ENCODE results near the gene CHST13. TPM values are rescaled to one million over a fixed set of nuclear protein-coding genes. Genes with fewer than 3 reads are reported as not detected.

CHST13 gene
- total and polyA plus RNA-seq, 11 donors, result 0.07 to 2.3 (median 0.37) TPM; not detected in 1

DNA sequence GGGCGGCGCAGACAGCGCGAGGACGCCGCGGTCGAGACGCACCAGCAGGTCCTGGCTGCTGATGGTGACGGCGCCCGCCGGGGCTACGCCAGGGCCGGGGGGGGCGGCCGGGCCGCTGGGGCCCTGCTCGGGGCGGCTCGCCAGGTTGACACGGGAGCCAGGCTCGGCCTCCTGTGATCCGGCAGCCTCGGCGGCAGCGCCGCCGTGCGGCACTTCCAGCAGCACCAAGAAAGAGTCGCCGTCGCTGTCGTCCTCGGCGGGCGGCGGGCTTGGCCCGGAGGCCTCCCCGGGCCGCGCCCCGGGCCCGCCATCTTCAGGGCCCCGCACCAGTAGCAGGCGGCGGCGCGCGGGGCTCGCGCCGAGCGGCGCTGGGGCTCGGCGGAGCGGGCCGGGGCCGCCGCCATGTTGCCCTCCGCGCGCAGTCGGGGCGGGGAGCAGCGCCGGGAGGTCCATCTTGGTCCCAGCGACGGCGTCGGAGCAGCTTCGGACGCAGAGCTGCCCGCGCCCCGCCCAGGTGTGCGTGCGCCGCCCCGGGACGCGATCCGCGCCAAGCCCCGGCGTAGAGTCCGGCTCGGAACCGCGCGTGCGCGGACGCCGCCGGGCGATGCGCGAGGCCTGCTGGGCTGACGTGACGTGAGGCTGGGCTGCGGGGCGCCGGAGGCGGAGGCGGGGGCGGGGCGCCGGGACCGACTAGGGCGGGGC, 48.4 kb upstream of the CHST13 start, which contains the start of gene ZXDC:
Gene ZXDC, minus strand, starts transcription at position 479 of the 702 bp plus-strand sequence. Its CDS starts 26 bp downstream, at position 453.
- ATAC-seq, result peak; percentile 83 to 89 (median 87)
- H3K27ac ChIP-seq, result peak within 1 kb of the TSS; percentile 85 to 97 (median 92)
- WGBS, 4 donors, result 0 to 1% (median 0%) methylated on average over 17 to 112 of the region's 112 CpGs
- H3K4me1 ChIP-seq, result peaks cover 0 to 54% (median 42%) of the 10 kb centered on the region in 12 donors
- H3K4me3 ChIP-seq, result peak within 1 kb of the TSS; percentile 63 to 90 (median 80)
- peaks cover 0 to 17% (median 10%) of the 10 kb centered on the region in 9 donors for H3K36me3 ChIP-seq
- H3K27me3 ChIP-seq, result no peaks in the 10 kb centered on the region
- peak; percentile 95 to 98 (median 96) for DNase-seq
- H3K9me3 ChIP-seq, result no peaks in the 10 kb centered on the region
- TF ChIP-seq, protein P1, sequence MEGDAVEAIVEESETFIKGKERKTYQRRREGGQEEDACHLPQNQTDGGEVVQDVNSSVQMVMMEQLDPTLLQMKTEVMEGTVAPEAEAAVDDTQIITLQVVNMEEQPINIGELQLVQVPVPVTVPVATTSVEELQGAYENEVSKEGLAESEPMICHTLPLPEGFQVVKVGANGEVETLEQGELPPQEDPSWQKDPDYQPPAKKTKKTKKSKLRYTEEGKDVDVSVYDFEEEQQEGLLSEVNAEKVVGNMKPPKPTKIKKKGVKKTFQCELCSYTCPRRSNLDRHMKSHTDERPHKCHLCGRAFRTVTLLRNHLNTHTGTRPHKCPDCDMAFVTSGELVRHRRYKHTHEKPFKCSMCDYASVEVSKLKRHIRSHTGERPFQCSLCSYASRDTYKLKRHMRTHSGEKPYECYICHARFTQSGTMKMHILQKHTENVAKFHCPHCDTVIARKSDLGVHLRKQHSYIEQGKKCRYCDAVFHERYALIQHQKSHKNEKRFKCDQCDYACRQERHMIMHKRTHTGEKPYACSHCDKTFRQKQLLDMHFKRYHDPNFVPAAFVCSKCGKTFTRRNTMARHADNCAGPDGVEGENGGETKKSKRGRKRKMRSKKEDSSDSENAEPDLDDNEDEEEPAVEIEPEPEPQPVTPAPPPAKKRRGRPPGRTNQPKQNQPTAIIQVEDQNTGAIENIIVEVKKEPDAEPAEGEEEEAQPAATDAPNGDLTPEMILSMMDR (IDR thresholded peaks at IDR 0.05), result peak in 9 of 12 donors; percentile 18 to 70 (median 51)
- peak in 1 of 2 donors; percentile 50 for TF ChIP-seq POLR2A (IDR thresholded peaks at IDR 0.05)
- intact Hi-C loops (cut with DNase I), result loop anchor here in 2 of 10 donors (10.0 kb wide), 2 partner anchors 121 to 221 kb away; partner anchors contain the start of gene KLF15 (in 1 of the 2)

DNA sequence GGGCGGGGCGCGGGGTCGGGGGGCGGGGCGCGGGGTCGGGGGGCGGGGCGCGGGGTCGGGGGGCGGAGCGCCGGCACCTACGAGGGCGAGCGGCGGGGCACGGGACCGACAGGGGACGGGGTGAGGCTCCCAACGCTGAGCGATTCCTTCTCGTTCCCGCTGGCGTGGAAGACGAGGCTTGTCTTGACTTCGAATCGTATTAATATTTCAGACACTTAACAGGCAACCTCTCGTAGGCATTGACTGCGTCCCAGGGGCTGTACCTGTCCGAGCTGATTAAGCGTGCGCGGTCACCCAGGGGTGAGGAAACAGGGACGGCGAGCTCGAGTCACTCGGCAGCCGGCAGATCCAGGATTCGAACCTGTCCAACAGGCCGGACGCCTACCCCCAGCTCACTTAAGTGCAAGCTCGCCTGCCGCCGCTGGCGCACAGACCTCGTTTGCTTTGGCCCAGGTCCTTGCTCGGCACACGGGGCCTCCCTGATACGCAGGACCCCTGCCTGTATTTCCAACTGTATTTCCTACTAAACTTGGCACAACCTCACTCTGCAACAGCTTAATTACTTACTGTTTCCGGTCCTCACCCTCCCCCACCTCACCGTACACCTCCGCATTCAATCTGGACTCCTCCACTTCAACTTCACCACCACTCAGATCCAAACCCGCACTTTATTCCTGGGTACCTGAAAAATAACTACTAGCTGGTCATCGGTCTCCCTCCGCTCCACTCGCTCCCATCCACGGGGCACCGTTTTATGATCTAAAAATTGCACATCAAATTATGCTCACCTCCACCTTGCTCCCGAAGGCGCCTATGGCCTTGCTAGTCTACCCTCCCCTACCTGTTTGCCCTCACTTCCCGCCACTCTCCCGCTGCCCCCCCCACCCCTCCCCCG, 47.5 kb upstream of the CHST13 start:
- peak in 1 of 5 donors; percentile 79 for DNase-seq

DNA sequence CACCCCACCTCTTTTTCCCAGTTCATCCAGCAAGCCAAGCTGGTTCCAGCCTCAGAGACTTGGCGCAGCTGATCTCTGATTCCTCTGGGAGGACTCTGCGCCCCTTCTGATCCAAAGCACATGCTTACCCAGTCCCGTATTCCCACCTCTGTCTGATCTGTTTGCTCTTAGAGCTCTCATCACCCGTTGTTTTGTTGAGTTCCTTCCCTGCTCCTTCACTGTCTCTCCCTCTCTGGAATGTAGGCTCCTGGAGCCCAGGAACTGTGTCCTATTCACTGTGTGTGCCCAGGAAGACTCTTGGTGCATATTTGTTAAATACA, 46.9 kb upstream of the CHST13 start:
- Histone ChIP-seq H3K27me3 (no peaks in the 10 kb centered on the region), H3K4me3 (no peak overlapping the region), H3K36me3 (peaks cover 0 to 3% (median 0%) of the 10 kb centered on the region in 9 donors), H3K4me1 (peaks cover 0 to 40% (median 33%) of the 10 kb centered on the region in 12 donors), H3K9me3 (no peaks in the 10 kb centered on the region), H3K27ac (no peak overlapping the region)
- TF ChIP-seq POLR2A (IDR thresholded peaks at IDR 0.05), result no peak
- TF ChIP-seq, protein P1 (IDR thresholded peaks at IDR 0.05), result no peak
- no peak for ATAC-seq
- WGBS, 4 donors, result 40 to 56% (median 46%) methylated on average over 4 of the region's 4 CpGs
- intact Hi-C loops (cut with DNase I), result loop anchor here in 2 of 10 donors (10.0 kb wide), 2 partner anchors 122 to 222 kb away; partner anchors contain the start of gene KLF15 (in 1 of the 2)
- DNase-seq, result peak in 1 of 5 donors; percentile 17

More for the DNA sequence above, 47.5 kb upstream of the CHST13 start:
- Histone ChIP-seq H3K36me3 (peaks cover 0 to 9% (median 2%) of the 10 kb centered on the region in 9 donors), H3K4me3 (peak overlapping the region; percentile 12 to 88 (median 71)), H3K27ac (peak overlapping the region; percentile 71 to 91 (median 85)), H3K27me3 (no peaks in the 10 kb centered on the region), H3K4me1 (peaks cover 0 to 46% (median 39%) of the 10 kb centered on the region in 12 donors), H3K9me3 (no peaks in the 10 kb centered on the region)
- TF ChIP-seq, protein P1 (IDR thresholded peaks at IDR 0.05), result no peak
- peak in 1 of 2 donors; percentile 40 for TF ChIP-seq POLR2A (IDR thresholded peaks at IDR 0.05)
- intact Hi-C loops (cut with DNase I), result loop anchor here in 2 of 10 donors (10.0 kb wide), 2 partner anchors 122 to 222 kb away; partner anchors contain the start of gene KLF15 (in 1 of the 2)
- WGBS, 4 donors, result 13 to 20% (median 16%) methylated on average over 38 to 61 of the region's 66 CpGs
- ATAC-seq, result peak; percentile 37 to 64 (median 56)
